BLaER1 (cell line): ENCODE results near the gene NAP1L4.
A peak's percentile ranks its signal among the peaks of the same experiment; 100 is the strongest.
"Not testable (repeated sequence)": the region's sequence is repeated elsewhere in the genome, so short reads cannot be mapped to it uniquely, and the experiment has no call there.

Experiments
- H3K27ac ChIP-seq: shearing (Covaris generic); formaldehyde crosslinking; 2 replicates; pipeline ENCODE4 v1.8.1; 2022
- H3K27me3 ChIP-seq: shearing (Covaris generic); formaldehyde crosslinking; 2 replicates; pipeline ENCODE4 v1.8.1; 2022
- H3K36me3 ChIP-seq: shearing (Covaris generic); formaldehyde crosslinking; 2 replicates; pipeline ENCODE4 v1.8.1; 2022
- H3K4me1 ChIP-seq: shearing (Covaris generic); formaldehyde crosslinking; 2 replicates; pipeline ENCODE4 v1.8.1; 2022
- H3K4me2 ChIP-seq: shearing (Covaris generic); formaldehyde crosslinking; 2 replicates; pipeline ENCODE4 v1.8.1; 2022
- H3K4me3 ChIP-seq: shearing (Covaris generic); formaldehyde crosslinking; 2 replicates; pipeline ENCODE4 v1.8.1; 2022
- H3K9ac ChIP-seq: shearing (Covaris generic); formaldehyde crosslinking; 2 replicates; pipeline ENCODE4 v1.8.1; 2022
- H3K9me3 ChIP-seq: shearing (Covaris generic); formaldehyde crosslinking; 2 replicates; pipeline ENCODE4 v1.8.1; 2022
- H4K20me1 ChIP-seq: shearing (Covaris generic); formaldehyde crosslinking; 2 replicates; pipeline ENCODE4 v1.8.1; 2022
- Cebpa-rat ChIP-seq: shearing (Covaris generic); IDR thresholded peaks from 2 replicates; pipeline ENCODE4 v1.8.1; 2022

The NAP1L4 gene

GRCh38 chr11:2942447-2942846 lies 49.7 kb downstream of the NAP1L4 start:
- Histone ChIP-seq H3K4me1 (peaks cover 48% of the 10 kb centered on the region), H3K4me3 (no peak overlapping the region), H3K36me3 (peaks cover 48% of the 10 kb centered on the region), H3K4me2 (no peak overlapping the region), H3K9me3 (peaks cover 28% of the 10 kb centered on the region), H3K9ac (no peak overlapping the region), H4K20me1 (peaks cover 53% of the 10 kb centered on the region), H3K27ac (no peak overlapping the region), H3K27me3 (no peaks in the 10 kb centered on the region)
- no peak for TF ChIP-seq Cebpa-rat

GRCh38 chr11:2940921-2941821 lies 51.0 kb downstream of the NAP1L4 start:
- H3K36me3 ChIP-seq = peaks cover 35% of the 10 kb centered on the region
- peaks cover 38% of the 10 kb centered on the region for H3K9me3 ChIP-seq
- no peak overlapping the region for H3K4me3 ChIP-seq
- H4K20me1 ChIP-seq = peaks cover 40% of the 10 kb centered on the region
- H3K9ac ChIP-seq = no peak overlapping the region
- no peak overlapping the region for H3K27ac ChIP-seq
- no peak overlapping the region for H3K4me2 ChIP-seq
- no peak for TF ChIP-seq Cebpa-rat
- H3K4me1 ChIP-seq = peaks cover 36% of the 10 kb centered on the region
- H3K27me3 ChIP-seq = no peaks in the 10 kb centered on the region

- TF ChIP-seq Cebpa-rat = no peak
- peaks cover 32% of the 10 kb centered on the region for H4K20me1 ChIP-seq
- peaks cover 38% of the 10 kb centered on the region for H3K9me3 ChIP-seq
- no peaks in the 10 kb centered on the region for H3K27me3 ChIP-seq
- H3K4me3 ChIP-seq = no peak overlapping the region
- peaks cover 27% of the 10 kb centered on the region for H3K4me1 ChIP-seq
- H3K9ac ChIP-seq = no peak overlapping the region
- peaks cover 28% of the 10 kb centered on the region for H3K36me3 ChIP-seq
- no peak overlapping the region for H3K4me2 ChIP-seq
- H3K27ac ChIP-seq = no peak overlapping the region
These were observed 51.8 kb downstream of the NAP1L4 start for GRCh38 chr11:2940147-2940920.

GRCh38 chr11:2938458-2939418 lies 53.4 kb downstream of the NAP1L4 start:
- H3K9ac ChIP-seq, H3K27me3 ChIP-seq, H3K27ac ChIP-seq, H3K4me2 ChIP-seq, H3K4me3 ChIP-seq: not testable (repeated sequence)
- Histone ChIP-seq H3K9me3 (peaks cover 38% of the 10 kb centered on the region), H3K4me1 (peaks cover 25% of the 10 kb centered on the region), H4K20me1 (peaks cover 16% of the 10 kb centered on the region), H3K36me3 (peaks cover 14% of the 10 kb centered on the region)

GRCh38 chr11:2937641-2938457 lies 54.3 kb downstream of the NAP1L4 start:
- H3K9me3 ChIP-seq = peaks cover 38% of the 10 kb centered on the region
- not testable (repeated sequence) for H3K36me3 ChIP-seq, H3K9ac ChIP-seq, H3K4me3 ChIP-seq, H3K27ac ChIP-seq, H3K4me2 ChIP-seq, H3K27me3 ChIP-seq, H4K20me1 ChIP-seq
- H3K4me1 ChIP-seq = peaks cover 30% of the 10 kb centered on the region

- peaks cover 18% of the 10 kb centered on the region for H3K27me3 ChIP-seq
- no peak overlapping the region for H3K4me3 ChIP-seq
- TF ChIP-seq Cebpa-rat = no peak
- H3K36me3 ChIP-seq = 0 out of 2 replicates have a peak, but pooled peaks cover 5% of the 10 kb centered on the region
- no peak overlapping the region for H3K9ac ChIP-seq
- H3K27ac ChIP-seq = no peak overlapping the region
- peaks cover 32% of the 10 kb centered on the region for H3K9me3 ChIP-seq
- no peaks in the 10 kb centered on the region; the same call in 1 of the 2 replicates for H4K20me1 ChIP-seq
- H3K4me2 ChIP-seq = peak overlapping the region; percentile 49
- peaks cover 38% of the 10 kb centered on the region for H3K4me1 ChIP-seq
These were observed 57.4 kb downstream of the NAP1L4 start for GRCh38 chr11:2934611-2935239.

GRCh38 chr11:2934021-2934550 lies 58.0 kb downstream of the NAP1L4 start:
- H4K20me1 ChIP-seq = peaks cover under 1% of the 10 kb centered on the region
- H3K9ac ChIP-seq = no peak overlapping the region
- peaks cover 26% of the 10 kb centered on the region for H3K9me3 ChIP-seq
- H3K27ac ChIP-seq = no peak overlapping the region
- peaks cover 44% of the 10 kb centered on the region for H3K4me1 ChIP-seq
- H3K36me3 ChIP-seq = 0 out of 2 replicates have a peak, but pooled peaks cover 3% of the 10 kb centered on the region
- TF ChIP-seq Cebpa-rat = no peak
- H3K27me3 ChIP-seq = peaks cover 24% of the 10 kb centered on the region
- peak overlapping the region; percentile 49 for H3K4me2 ChIP-seq
- no peak overlapping the region for H3K4me3 ChIP-seq

- peaks cover 30% of the 10 kb centered on the region for H3K27me3 ChIP-seq
- no peak overlapping the region for H3K4me3 ChIP-seq
- no peak overlapping the region for H3K27ac ChIP-seq
- H3K4me1 ChIP-seq = peaks cover 50% of the 10 kb centered on the region
- peaks cover 20% of the 10 kb centered on the region for H3K9me3 ChIP-seq
- no peaks in the 10 kb centered on the region for H3K36me3 ChIP-seq
- peak overlapping the region; percentile 49 for H3K4me2 ChIP-seq
- no peak for TF ChIP-seq Cebpa-rat
- H4K20me1 ChIP-seq = peaks cover 7% of the 10 kb centered on the region
- no peak overlapping the region for H3K9ac ChIP-seq
These were observed 58.6 kb downstream of the NAP1L4 start for GRCh38 chr11:2933375-2934020.
